Fibroblast of pulmonary artery (primary cell): Measurements from ENCODE around the gene SHB.

Experiments
- DNase-seq: peaks from one replicate; pipeline ENCODE4 v3.0.0-alpha.2; 2010; ENCODE audit warnings: low read depth
- H3K4me3 ChIP-seq: replicated peaks from 2 replicates; pipeline ENCODE4 v1.5.1; 2011; ENCODE audit warnings: low read depth, mild to moderate bottlenecking, control low read depth, low read length, moderate library complexity
- TF ChIP-seq, protein P1 (sequence below): IDR thresholded peaks from 2 replicates; pipeline ENCODE4 v1.5.1; 2011; ENCODE audit warnings: mild to moderate bottlenecking, control low read depth, low read length, inconsistent platforms; ENCODE audit errors: missing control alignments

Gene SHB

DNA sequence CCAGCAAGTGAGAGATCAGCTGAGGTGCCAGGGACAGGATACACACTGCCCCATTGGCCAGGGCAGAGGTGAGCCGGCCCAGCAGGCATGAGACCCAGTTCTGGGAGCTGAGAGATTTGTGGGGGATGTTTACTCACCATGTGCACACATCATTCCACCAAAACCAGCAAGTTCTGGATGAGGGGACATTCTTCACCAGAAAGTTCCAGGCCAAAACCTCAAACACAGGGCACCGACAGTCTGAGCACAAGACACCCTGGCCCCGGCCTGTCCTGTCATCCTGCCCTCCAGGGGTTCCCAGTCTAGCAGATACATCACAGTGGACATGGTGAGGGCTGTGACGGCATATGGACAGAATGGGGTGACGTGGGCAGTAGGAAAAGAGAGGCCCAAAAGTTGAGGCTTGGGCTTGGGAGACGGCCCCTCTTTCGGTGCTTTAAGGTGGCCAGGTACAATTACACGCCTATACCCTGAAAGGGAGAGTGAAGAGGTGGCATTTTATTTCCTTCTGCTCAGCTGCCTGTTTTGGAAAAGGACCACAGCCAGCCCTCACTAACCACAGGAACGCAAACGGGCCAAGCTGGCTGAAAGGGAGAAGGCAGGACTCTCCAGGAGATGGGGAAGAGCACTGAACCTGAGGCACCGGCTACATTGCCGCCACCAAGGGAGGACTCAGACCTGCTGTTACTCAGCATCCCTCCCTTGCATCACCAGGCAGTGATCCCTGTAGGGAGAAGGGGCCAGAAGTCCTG, 64.0 kb downstream of the SHB start:
- H3K4me3 ChIP-seq = no peak overlapping the region
- TF ChIP-seq, protein P1, sequence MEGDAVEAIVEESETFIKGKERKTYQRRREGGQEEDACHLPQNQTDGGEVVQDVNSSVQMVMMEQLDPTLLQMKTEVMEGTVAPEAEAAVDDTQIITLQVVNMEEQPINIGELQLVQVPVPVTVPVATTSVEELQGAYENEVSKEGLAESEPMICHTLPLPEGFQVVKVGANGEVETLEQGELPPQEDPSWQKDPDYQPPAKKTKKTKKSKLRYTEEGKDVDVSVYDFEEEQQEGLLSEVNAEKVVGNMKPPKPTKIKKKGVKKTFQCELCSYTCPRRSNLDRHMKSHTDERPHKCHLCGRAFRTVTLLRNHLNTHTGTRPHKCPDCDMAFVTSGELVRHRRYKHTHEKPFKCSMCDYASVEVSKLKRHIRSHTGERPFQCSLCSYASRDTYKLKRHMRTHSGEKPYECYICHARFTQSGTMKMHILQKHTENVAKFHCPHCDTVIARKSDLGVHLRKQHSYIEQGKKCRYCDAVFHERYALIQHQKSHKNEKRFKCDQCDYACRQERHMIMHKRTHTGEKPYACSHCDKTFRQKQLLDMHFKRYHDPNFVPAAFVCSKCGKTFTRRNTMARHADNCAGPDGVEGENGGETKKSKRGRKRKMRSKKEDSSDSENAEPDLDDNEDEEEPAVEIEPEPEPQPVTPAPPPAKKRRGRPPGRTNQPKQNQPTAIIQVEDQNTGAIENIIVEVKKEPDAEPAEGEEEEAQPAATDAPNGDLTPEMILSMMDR = no peak
- DNase-seq = no peak

DNA sequence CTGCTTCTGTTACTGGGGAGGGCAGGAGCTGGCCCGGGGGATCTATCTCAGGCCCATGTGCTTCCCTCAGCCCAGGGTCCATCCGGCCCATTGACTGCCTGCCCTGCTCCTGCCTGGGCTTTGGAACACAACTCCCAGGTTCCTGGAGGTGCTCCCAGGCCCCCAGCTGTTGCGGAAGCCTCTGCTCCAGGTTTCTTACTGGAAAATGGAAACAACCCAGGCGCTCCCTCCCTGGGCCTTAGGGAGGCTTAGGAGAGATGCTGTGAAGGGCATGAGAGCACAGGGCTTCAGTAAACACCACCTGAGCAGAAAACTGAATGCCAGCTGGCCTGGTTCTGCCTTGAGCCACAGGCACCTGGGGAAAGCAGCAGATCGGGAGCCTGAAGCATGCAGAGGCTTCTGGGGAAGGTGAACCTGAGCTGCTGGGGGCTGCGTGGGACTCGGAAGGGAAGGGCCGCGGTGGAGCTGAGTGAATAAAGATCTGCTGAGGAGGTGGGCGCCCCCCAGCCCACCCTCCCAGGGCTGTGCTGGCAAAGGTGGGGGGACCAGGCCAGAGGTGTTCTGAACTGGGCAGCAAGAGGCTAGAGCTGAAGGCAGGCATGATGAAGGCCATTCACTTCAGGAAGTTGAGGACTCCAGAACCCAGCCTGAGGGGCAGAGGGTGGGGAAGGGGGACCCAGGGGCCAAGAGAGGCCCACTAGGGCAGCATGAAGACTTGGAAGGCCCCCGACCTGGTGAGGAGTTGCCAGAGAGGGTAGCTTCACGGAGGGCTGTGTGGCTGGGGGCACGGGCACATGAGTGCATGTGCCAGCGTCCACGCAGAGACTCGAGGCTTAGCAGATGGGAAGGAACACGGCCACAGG, 64.8 kb downstream of the SHB start:
- TF ChIP-seq, protein P1 = no peak
- H3K4me3 ChIP-seq = no peak overlapping the region
- no peak for DNase-seq

DNA sequence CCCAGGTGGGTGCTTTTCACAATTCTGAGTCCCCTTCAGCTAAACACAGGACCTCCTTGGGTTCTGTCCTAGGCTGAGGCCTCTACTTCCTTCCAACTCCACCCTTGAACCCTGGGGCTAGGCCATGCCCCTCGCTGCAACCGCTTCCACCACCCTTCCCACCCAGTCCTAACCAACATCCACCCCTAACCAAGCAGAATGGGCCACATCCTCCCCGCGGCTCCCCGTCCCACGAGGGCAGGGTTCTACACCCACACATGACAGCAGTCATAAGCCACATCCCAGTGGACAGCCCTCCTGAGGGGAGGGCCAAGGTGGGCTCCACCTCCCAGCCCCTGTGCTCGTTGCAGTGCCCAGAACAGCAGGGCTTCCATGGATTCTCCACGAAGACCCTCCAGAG, 65.8 kb downstream of the SHB start:
- DNase-seq = no peak
- TF ChIP-seq, protein P1 = no peak
- no peak overlapping the region for H3K4me3 ChIP-seq

DNA sequence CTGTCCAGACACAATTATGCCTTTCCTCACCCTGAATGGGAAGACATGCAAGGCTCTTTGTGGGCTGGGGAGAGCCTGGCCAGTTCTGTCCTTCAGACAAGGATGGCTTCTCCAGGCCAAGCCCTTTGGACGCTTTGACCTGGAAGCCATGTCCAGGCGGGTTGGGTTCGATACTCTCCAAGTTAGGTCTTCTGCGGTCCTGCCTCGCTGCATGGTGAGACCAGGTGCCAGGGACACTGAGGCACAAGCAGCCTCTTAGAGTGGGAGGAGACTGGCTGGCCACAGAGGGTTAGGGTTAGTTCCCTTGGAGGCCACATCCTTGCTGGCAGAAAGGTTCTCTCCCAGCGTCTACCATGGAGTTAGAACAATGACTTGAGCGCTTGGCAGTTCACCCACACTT, 67.6 kb downstream of the SHB start:
- TF ChIP-seq, protein P1 = no peak
- no peak overlapping the region for H3K4me3 ChIP-seq
- DNase-seq = no peak

DNA sequence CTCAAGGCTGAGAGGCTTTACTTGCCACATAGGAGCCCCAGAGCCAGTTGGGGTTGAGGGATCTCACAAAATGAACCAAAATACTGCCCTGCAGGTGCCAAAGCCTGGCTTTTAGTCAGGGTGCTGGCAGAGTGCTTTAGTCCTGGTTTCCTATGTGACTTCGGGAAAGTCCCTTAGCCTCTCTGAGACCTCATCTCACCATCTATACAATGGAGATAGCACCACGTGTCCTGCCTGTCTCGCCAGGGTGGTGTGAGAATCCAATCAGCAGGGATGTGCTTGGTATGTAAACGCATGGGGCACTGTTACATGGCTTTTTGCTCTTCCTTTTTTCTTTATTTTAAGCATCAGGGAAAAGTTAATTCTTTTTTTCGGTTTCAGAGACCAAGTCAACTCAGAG, 68.3 kb downstream of the SHB start:
- no peak overlapping the region for H3K4me3 ChIP-seq

DNA sequence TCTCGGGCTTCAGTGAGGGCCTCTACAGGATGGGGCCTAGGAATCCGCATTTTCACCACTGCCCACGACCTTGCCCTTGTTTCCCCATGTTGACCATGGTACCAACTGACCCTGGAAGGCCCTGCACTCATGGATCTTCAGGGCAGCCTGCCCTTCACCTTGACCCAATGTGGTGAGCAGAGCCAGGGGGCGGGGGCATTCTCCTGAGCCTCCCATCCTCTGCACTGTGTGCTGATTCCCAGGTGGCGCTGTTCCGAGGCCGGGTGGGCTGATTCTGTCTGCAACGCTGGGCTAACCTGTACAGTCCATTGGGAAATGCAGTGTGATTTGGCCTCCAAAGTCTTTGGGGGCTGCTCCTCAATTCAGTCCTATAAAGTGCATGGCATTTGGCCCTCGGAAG, 68.7 kb downstream of the SHB start:
- no peak for DNase-seq
- H3K4me3 ChIP-seq = no peak overlapping the region
- TF ChIP-seq, protein P1 = no peak

More for the DNA sequence above, 68.3 kb downstream of the SHB start:
- no peak for DNase-seq
- TF ChIP-seq, protein P1 = no peak
